Aorta (tissue), 5 donors: ENCODE results near the gene TMCC3. TPM values are rescaled to one million over a fixed set of nuclear protein-coding genes. Genes with fewer than 3 reads are reported as not detected.

Experiments used
- ATAC-seq: fragments of 200-7000 bp; cut with Tn5 transposase; one replicate; pipeline ENCODE4 v1.9.1; 2022; ENCODE audit warnings: moderate library complexity; ENCODE audit not compliant: low FRiP score
- DNase-seq, 2 donors: peaks; one replicate each; pipeline ENCODE4 v3.0.0-alpha.2; 2020
- H3K27ac ChIP-seq, 2 donors: one replicate each; pipeline ENCODE4 v1.5.1; 2013; ENCODE audit warnings: low read length in 2 of 2, mild to moderate bottlenecking in 2 of 2, moderate library complexity in 2 of 2, control low read depth in 1 of 2, inconsistent platforms in 1 of 2, low read depth in 1 of 2
- H3K27me3 ChIP-seq, 2 donors: one replicate each; pipeline ENCODE4 v1.6.1; 2013; ENCODE audit warnings: control low read depth in 1 of 2, low read length in 1 of 2, mild to moderate bottlenecking in 1 of 2, moderate library complexity in 1 of 2; ENCODE audit not compliant: insufficient read depth in 2 of 2, control insufficient read depth in 1 of 2
- H3K36me3 ChIP-seq, 2 donors: one replicate each; pipeline ENCODE4 v1.6.1; 2013; ENCODE audit warnings: control low read depth in 1 of 2, low read length in 1 of 2, mild to moderate bottlenecking in 1 of 2; ENCODE audit not compliant: insufficient read depth in 2 of 2, control insufficient read depth in 1 of 2
- H3K4me1 ChIP-seq, 2 donors: one replicate each; pipeline ENCODE4 v1.6.1; 2013; ENCODE audit warnings: low read length in 2 of 2, control low read depth in 1 of 2, mild to moderate bottlenecking in 1 of 2, moderate library complexity in 1 of 2; ENCODE audit not compliant: insufficient read depth in 2 of 2, control insufficient read depth in 1 of 2
- H3K4me3 ChIP-seq, 2 donors: one replicate each; pipeline ENCODE4 v1.5.1; 2013; ENCODE audit warnings: low read length in 2 of 2, control low read depth in 1 of 2, mild to moderate bottlenecking in 1 of 2
- H3K9me3 ChIP-seq: one replicate; pipeline ENCODE4 v1.6.1; 2013; ENCODE audit warnings: mild to moderate bottlenecking, low read length; ENCODE audit not compliant: control insufficient read depth
- WGBS, 2 donors: extraction: QIAGEN DNeasy Blood & Tissue Kit; methylation state at CpG; one replicate each; pipeline ENCODE4 v1.1.7; 2013; 5-methylcytosine and 5-hydroxymethylcytosine counted together
- intact Hi-C, 2 donors: fragments of 100-400 bp; cut with DNase I; formaldehyde crosslinking; loops; one replicate each; pipeline versions ENCODE4 v1.14.2 to v1.15.0; 2022
- polyA plus RNA-seq, 2 donors: library from polyadenylated mRNA; stranded (reverse); fragments of 200-250 nt; gene quantifications; one replicate each; pipeline ENCODE4 v1.2.3, GENCODE V29; 2013
- total RNA-seq, 2 donors: library from RNA; stranded (reverse); fragmentation: NEBNext Ultra II Directional; extraction: Animal tissue kit (Norgen Biotek cat#: 25700); gene quantifications; one replicate each; pipeline ENCODE4 v1.2.1, GENCODE V29; 2021
- donor health status: healthy with polysubstance abuse.
- donor health status: Bipolar disorder and iron deficiency.
- donor health status: DM: no; HTN: no; CAD: no.
- donor health status: DM: no; HTN: no; CAD: no.
- donor health status: DM: yes; HTN: yes; CAD: no.

Gene TMCC3
- total and polyA plus RNA-seq, 4 donors, result 0.74 to 16.8 (median 12.5) TPM

DNA sequence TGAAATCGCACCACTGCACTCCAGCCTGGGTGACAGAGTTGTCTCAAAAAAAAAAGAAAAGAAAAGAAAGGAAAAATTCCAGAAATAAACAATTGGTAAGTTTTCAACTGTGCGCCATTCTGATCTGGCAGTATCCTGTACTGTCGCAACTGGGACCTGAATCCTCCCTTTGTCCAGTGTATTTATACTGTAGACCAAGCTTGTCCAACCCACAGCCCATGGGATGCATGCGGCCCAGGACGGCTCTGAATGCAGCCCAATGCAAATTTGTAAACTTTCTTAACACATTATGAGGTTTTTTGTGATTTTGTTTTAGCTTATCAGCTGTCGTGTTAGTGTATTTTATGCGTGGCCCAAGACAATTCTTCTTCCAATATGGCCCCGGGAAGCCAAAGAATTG is 84.7 kb downstream of the TMCC3 start:
- 96 to 97% methylated on average over 8 of the region's 8 CpGs for WGBS, 2 donors
- Histone ChIP-seq H3K9me3 (no peaks in the 10 kb centered on the region), H3K27me3 (no peaks in the 10 kb centered on the region), H3K4me3 (no peak overlapping the region), H3K4me1 (no peaks in the 10 kb centered on the region), H3K27ac (no peak overlapping the region), H3K36me3 (no peaks in the 10 kb centered on the region)
- intact Hi-C loops, result no loop called here
- DNase-seq (no peak), ATAC-seq (no peak)

DNA sequence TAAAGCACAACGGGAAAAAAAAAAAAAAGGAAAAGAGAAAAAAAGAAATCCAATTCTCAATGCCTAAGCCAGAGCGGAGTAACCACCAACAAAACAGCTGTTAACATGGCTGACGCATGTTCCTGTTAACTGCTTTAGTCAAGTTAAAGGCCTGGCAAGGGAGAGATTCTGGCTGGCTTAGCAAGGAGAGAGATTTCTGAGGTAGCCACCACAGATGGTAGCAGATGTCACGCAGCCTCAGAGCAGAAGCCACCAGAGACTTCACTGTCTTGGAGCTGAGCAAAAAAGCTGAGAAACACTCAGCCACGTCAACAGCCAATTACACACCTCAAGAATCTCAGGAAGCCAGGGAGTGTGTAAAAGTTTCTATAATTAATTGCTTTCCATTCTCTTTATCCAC is 87.1 kb downstream of the TMCC3 start:
- DNase-seq, result no peak
- no peaks in the 10 kb centered on the region for H3K36me3 ChIP-seq
- no peak for ATAC-seq
- H3K9me3 ChIP-seq, result no peaks in the 10 kb centered on the region
- no peak overlapping the region for H3K4me3 ChIP-seq
- no peaks in the 10 kb centered on the region for H3K27me3 ChIP-seq
- H3K4me1 ChIP-seq, result no peaks in the 10 kb centered on the region
- intact Hi-C loops, result no loop called here
- H3K27ac ChIP-seq, result no peak overlapping the region
- WGBS, 2 donors, result 80 to 88% methylated on average over 5 of the region's 5 CpGs

- intact Hi-C loops, result no loop called here
- DNase-seq (no peak), ATAC-seq (peak; percentile 34)
- no peaks in the 10 kb centered on the region for H3K36me3 ChIP-seq
- H3K4me3 ChIP-seq, result no peak overlapping the region
- WGBS, 2 donors, result 30 to 39% methylated on average over 11 of the region's 11 CpGs
- no peak overlapping the region for H3K27ac ChIP-seq
- H3K27me3 ChIP-seq, result no peaks in the 10 kb centered on the region
- peaks cover 1% of the 10 kb centered on the region for H3K9me3 ChIP-seq
- H3K4me1 ChIP-seq, result no peaks in the 10 kb centered on the region
Measured at GRCh38 chr12:94561943-94562411, 88.4 kb downstream of the TMCC3 start.

GRCh38 chr12:94560431-94561221 is 89.7 kb downstream of the TMCC3 start:
- WGBS, 2 donors, result 74 to 85% methylated on average over 17 of the region's 17 CpGs
- Histone ChIP-seq H3K27me3 (no peaks in the 10 kb centered on the region), H3K4me1 (no peaks in the 10 kb centered on the region), H3K9me3 (peaks cover 1% of the 10 kb centered on the region), H3K4me3 (no peak overlapping the region), H3K36me3 (no peaks in the 10 kb centered on the region), H3K27ac (no peak overlapping the region)
- ATAC-seq, result no peak
- no peak for DNase-seq
- intact Hi-C loops, result no loop called here

DNA sequence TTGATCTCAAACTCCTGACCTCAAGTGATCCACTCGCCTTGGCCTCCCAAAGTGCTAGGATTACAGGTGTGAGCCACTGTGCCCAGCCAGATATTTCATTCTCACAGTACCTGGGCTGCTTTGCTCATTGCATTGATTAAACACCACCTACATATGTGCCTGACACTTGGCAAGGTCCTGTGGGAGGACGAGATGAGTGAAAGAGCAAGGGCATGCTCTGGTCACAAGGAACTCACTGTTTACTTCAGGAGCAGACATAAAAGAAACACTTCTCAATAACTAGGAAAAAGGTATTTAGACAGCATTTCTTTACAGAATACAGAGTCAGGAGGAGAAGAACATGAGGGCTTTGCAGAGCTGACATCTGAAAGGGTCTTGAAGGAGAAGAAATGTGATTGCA is 91.7 kb downstream of the TMCC3 start:
- Histone ChIP-seq H3K27me3 (no peaks in the 10 kb centered on the region), H3K4me3 (no peak overlapping the region), H3K9me3 (peaks cover 1% of the 10 kb centered on the region), H3K4me1 (no peaks in the 10 kb centered on the region), H3K27ac (no peak overlapping the region), H3K36me3 (no peaks in the 10 kb centered on the region)
- 67 to 85% methylated on average over 2 of the region's 2 CpGs for WGBS, 2 donors
- DNase-seq (no peak), ATAC-seq (no peak)
- intact Hi-C loops, result no loop called here

DNA sequence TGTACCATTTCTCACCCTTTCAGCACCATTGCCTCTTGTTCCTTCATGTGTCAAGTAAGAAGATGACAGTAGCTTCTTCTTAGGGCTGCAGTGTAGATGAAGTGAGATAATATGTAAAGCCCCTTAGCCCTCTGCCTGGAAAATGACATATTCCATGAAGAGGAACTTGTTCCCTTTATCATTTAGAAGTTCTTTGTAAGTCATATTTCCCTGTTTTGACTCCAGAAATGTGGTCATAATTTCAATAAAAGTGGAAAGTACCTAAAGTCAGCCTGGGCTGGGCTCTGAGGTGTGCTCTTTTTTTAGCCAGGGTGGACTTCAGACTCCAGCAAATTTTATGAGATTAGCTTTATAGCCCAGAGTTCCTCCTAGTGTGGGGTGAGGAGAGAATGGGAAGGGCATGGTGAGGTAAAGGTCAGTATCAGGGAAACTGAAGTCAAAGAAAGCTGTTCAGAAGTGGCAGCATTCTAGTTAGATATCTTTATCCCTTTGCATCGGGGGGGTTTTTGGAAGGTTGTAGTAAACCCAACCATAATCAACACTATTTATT is 92.5 kb downstream of the TMCC3 start:
- ATAC-seq (no peak), DNase-seq (no peak)
- no peaks in the 10 kb centered on the region for H3K36me3 ChIP-seq
- no peaks in the 10 kb centered on the region for H3K4me1 ChIP-seq
- H3K27ac ChIP-seq, result no peak overlapping the region
- H3K9me3 ChIP-seq, result peaks cover 1% of the 10 kb centered on the region
- 97% methylated on average over 1 of the region's 1 CpG for WGBS, 2 donors
- H3K4me3 ChIP-seq, result peak overlapping the region in 1 of 2 donors; percentile 36
- intact Hi-C loops, result no loop called here
- H3K27me3 ChIP-seq, result no peaks in the 10 kb centered on the region

GRCh38 chr12:94555687-94556086 is 94.7 kb downstream of the TMCC3 start:
- intact Hi-C loops, result no loop called here
- no peak for ATAC-seq
- H3K4me1 ChIP-seq, result no peaks in the 10 kb centered on the region
- no peak for DNase-seq
- peaks cover 1% of the 10 kb centered on the region for H3K9me3 ChIP-seq
- WGBS, 2 donors, result 86 to 88% methylated on average over 3 of the region's 3 CpGs
- H3K36me3 ChIP-seq, result no peaks in the 10 kb centered on the region
- no peaks in the 10 kb centered on the region for H3K27me3 ChIP-seq
- no peak overlapping the region for H3K27ac ChIP-seq
- H3K4me3 ChIP-seq, result no peak overlapping the region

GRCh38 chr12:94553875-94554274 is 96.5 kb downstream of the TMCC3 start:
- H3K4me1 ChIP-seq, result no peaks in the 10 kb centered on the region
- H3K36me3 ChIP-seq, result no peaks in the 10 kb centered on the region
- intact Hi-C loops, result loop anchor here in 1 of 2 donors (5.0 kb wide), 1 partner anchor 198 kb away; no protein-coding TSS in a partner anchor
- no peak overlapping the region for H3K4me3 ChIP-seq
- ATAC-seq (no peak), DNase-seq (no peak)
- H3K27ac ChIP-seq, result no peak overlapping the region
- peaks cover 1% of the 10 kb centered on the region for H3K9me3 ChIP-seq
- 88 to 90% methylated on average over 15 of the region's 15 CpGs for whole genome bisulfite sequencing, 2 donors
- no peaks in the 10 kb centered on the region for H3K27me3 ChIP-seq

- no peak for ATAC-seq
- intact Hi-C loops, result loop anchor here in 1 of 2 donors (5.0 kb wide), 1 partner anchor 199 kb away; no protein-coding TSS in a partner anchor
- 41 to 43% methylated on average over 6 of the region's 6 CpGs for WGBS, 2 donors
- no peak overlapping the region for H3K27ac ChIP-seq
- H3K4me3 ChIP-seq, result no peak overlapping the region
- H3K9me3 ChIP-seq, result peaks cover 1% of the 10 kb centered on the region
- no peaks in the 10 kb centered on the region for H3K4me1 ChIP-seq
- H3K27me3 ChIP-seq, result no peaks in the 10 kb centered on the region
- no peaks in the 10 kb centered on the region for H3K36me3 ChIP-seq
- DNase-seq, result no peak
Measured at GRCh38 chr12:94553130-94553519, 97.2 kb downstream of the TMCC3 start.
